Neural cell (in vitro differentiated cells): ENCODE data around the gene ARHGAP40.

Source experiments
- CTCF ChIP-seq: fragments of 450-650 bp; IDR thresholded peaks from 2 replicates; pipeline ENCODE4 v1.5.1; 2014; ENCODE audit warnings: antibody characterized with exemption, mild to moderate bottlenecking, moderate library complexity; ENCODE audit not compliant: poor library complexity, severe bottlenecking
- POLR2AphosphoS5 ChIP-seq: IDR thresholded peaks from 2 replicates; pipeline ENCODE4 v1.6.1; 2012

GRCh38 chr20:38670786-38671185 is 69.2 kb downstream of the ARHGAP40 start:
- TF ChIP-seq POLR2AphosphoS5 (no peak), CTCF (no peak)
